A673 (cell line): Measurements from ENCODE around the gene SYT7. TPM values are rescaled to one million over a fixed set of nuclear protein-coding genes. Genes with fewer than 3 reads are reported as not detected.

Experiments used
- BruUV-seq: library from RNA; stranded (reverse); fragments of 400-500 nt; replicated peaks from 2 replicates; lab custom pipeline; 2021; lab: Mats Ljungman, UMichigan
- CTCF ChIA-PET: fragments of 300-600 bp; sonication (Branson Sonifier 250); formaldehyde crosslinking; loops from one replicate; lab custom pipeline; 2022; ENCODE audit warnings: antibody characterized with exemption; lab: Charles Lee
- POLR2A ChIA-PET: fragments of 300-600 bp; sonication (Branson Sonifier 250); formaldehyde crosslinking; loops from one replicate; lab custom pipeline; 2022; ENCODE audit warnings: antibody characterized with exemption; ENCODE audit not compliant: low non-redundant PET; lab: Charles Lee
- DNase-seq: peaks from one replicate; pipeline ENCODE4 v3.0.0-alpha.2; 2015; ENCODE audit warnings: low spot score
- H3K27ac ChIP-seq: fragments of 200-600 bp; sonication (generic); 2 replicates; pipeline ENCODE4 v1.5.1; 2016; ENCODE audit warnings: mixed run types, low read depth, mild to moderate bottlenecking, mixed read lengths, antibody characterized with exemption, low read length; ENCODE audit not compliant: poor library complexity, severe bottlenecking
- H3K27me3 ChIP-seq: fragments of 200-600 bp; sonication (generic); replicated peaks from 2 replicates; pipeline ENCODE4 v1.6.1; 2017; ENCODE audit warnings: mixed run types, low read depth, mild to moderate bottlenecking, mixed read lengths, antibody characterized with exemption, low read length; ENCODE audit not compliant: insufficient read depth, poor library complexity
- H3K36me3 ChIP-seq: fragments of 200-600 bp; sonication (generic); 2 replicates; pipeline ENCODE4 v1.6.1; 2016; ENCODE audit warnings: mixed run types, mild to moderate bottlenecking, mixed read lengths, antibody characterized with exemption, low read length; ENCODE audit not compliant: insufficient read depth, poor library complexity, severe bottlenecking
- H3K4me1 ChIP-seq: fragments of 200-600 bp; sonication (generic); 2 replicates; pipeline ENCODE4 v1.6.1; 2017; ENCODE audit warnings: mixed run types, mild to moderate bottlenecking, mixed read lengths, antibody characterized with exemption, low read length; ENCODE audit not compliant: insufficient read depth, poor library complexity, severe bottlenecking
- H3K4me3 ChIP-seq: fragments of 200-600 bp; sonication (generic); 2 replicates; pipeline ENCODE4 v1.5.1; 2016; ENCODE audit warnings: low read depth, mixed run types, mild to moderate bottlenecking, mixed read lengths, low read length; ENCODE audit not compliant: poor library complexity, severe bottlenecking
- H3K9me3 ChIP-seq: fragments of 200-600 bp; sonication (generic); 2 replicates; pipeline ENCODE4 v1.6.1; 2016; ENCODE audit warnings: mixed run types, low read depth, mild to moderate bottlenecking, mixed read lengths, antibody characterized with exemption, low read length; ENCODE audit not compliant: poor library complexity, severe bottlenecking
- CTCF ChIP-seq: fragments of 300-800, 200-600 bp; sonication (generic); conservative IDR thresholded peaks from 2 replicates; pipeline ENCODE4 v1.5.1; 2017; ENCODE audit warnings: low read depth, mild to moderate bottlenecking, antibody characterized with exemption, low read length, moderate library complexity, mixed read lengths
- EZH2 ChIP-seq: fragments of 200-600 bp; sonication (generic); IDR thresholded peaks from 2 replicates; pipeline ENCODE4 v1.6.1; 2017; ENCODE audit warnings: borderline replicate concordance, low read depth, mild to moderate bottlenecking, mixed read lengths, antibody characterized with exemption, low read length; ENCODE audit not compliant: poor library complexity, severe bottlenecking
- intact Hi-C: fragments of 100-400 bp; cut with micrococcal nuclease; formaldehyde crosslinking; loops from one replicate; pipeline ENCODE4 v1.10.0; 2022; ENCODE audit not compliant: unreplicated experiment
- total RNA-seq: library from RNA; stranded (reverse); gene quantifications from 2 replicates; pipeline ENCODE4 v1.2.3, GENCODE V29; 2021

SYT7 gene
- total RNA-seq, 1 experiment from 2014 or later, result 1.3 TPM

DNA sequence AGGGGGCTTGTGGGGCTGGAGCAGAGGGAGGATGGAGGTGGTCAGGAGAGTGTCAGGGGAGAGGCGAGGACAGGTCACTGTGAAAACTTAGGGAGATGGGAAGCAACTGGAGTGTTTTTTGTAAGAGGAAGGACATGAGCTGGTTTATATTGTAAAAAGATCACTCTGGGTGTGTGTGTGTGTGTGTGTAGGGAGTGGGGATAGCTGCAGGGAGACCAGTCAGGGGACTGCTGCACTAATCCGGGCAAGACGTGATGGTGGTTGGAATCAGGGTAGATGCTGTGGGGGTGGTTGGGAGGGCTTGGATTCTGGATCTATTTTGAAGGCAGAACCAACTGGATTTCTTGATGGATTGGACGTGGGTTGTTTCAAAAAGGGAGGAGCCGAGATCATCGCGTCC, 11.3 kb upstream of the SYT7 start:
- BruUV-seq, result no TSS peak
- ChIA-PET POLR2A (interaction anchor here (0.7 kb wide), 1 partner anchor 516 kb away, joined by 3 read pairs; no protein-coding TSS in a partner anchor), CTCF (no interaction called here)
- no peak overlapping the region for H3K4me3 ChIP-seq
- DNase-seq, result no peak
- H3K27me3 ChIP-seq, result no peaks in the 10 kb centered on the region
- peaks cover 18% of the 10 kb centered on the region for H3K4me1 ChIP-seq
- H3K27ac ChIP-seq, result no peak overlapping the region
- intact Hi-C loops, result no loop called here
- H3K9me3 ChIP-seq, result no peaks in the 10 kb centered on the region
- TF ChIP-seq EZH2, result no peak
- no peak for TF ChIP-seq CTCF
- H3K36me3 ChIP-seq, result no peaks in the 10 kb centered on the region

DNA sequence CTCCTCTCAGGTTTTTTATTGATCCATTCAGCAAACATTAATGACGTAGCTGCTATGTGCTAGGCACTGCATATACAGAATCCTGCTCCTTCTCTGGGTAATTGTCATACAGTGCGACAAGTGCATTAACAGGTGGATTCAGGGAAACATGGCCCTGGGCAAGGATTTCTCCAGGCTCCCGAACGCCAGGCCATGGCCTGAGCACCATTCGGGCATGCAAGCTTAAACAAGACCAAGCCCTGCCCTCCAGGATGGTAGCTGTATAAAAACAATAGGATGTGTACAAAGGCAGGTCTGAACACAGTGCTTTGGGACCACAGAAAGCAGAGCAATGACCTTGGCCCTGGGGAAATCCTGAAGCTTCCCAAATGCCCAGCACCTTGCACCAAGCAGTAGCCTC, 9.1 kb upstream of the SYT7 start:
- H3K9me3 ChIP-seq, result no peaks in the 10 kb centered on the region
- ChIA-PET POLR2A (no interaction called here), CTCF (no interaction called here)
- no peaks in the 10 kb centered on the region for H3K36me3 ChIP-seq
- no TSS peak for BruUV-seq
- intact Hi-C loops, result no loop called here
- H3K27me3 ChIP-seq, result no peaks in the 10 kb centered on the region
- TF ChIP-seq EZH2 (no peak), CTCF (no peak)
- H3K4me1 ChIP-seq, result peaks cover 21% of the 10 kb centered on the region
- no peak overlapping the region for H3K4me3 ChIP-seq
- no peak overlapping the region for H3K27ac ChIP-seq
- no peak for DNase-seq

- intact Hi-C loops, result no loop called here
- H3K4me1 ChIP-seq, result peaks cover 21% of the 10 kb centered on the region
- CTCF ChIA-PET, result interaction anchor here (0.7 kb wide), 1 partner anchor 116 kb away, joined by 6 read pairs; no protein-coding TSS in a partner anchor
- POLR2A ChIA-PET, result no interaction called here
- H3K36me3 ChIP-seq, result no peaks in the 10 kb centered on the region
- H3K27me3 ChIP-seq, result no peaks in the 10 kb centered on the region
- DNase-seq, result no peak
- no TSS peak for BruUV-seq
- no peak overlapping the region for H3K4me3 ChIP-seq
- no peak overlapping the region for H3K27ac ChIP-seq
- no peaks in the 10 kb centered on the region for H3K9me3 ChIP-seq
- TF ChIP-seq CTCF, result no peak
- TF ChIP-seq EZH2, result no peak
Measured at GRCh38 chr11:61588728-61589191, 7.9 kb upstream of the SYT7 start.
